Hepatocyte (in vitro differentiated cells): ENCODE results near the gene PNMA6F.
"Not testable (repeated sequence)": the region's sequence is repeated elsewhere in the genome, so short reads cannot be mapped to it uniquely, and the experiment has no call there.

Experiments used
- EZH2 ChIP-seq: fragments of 200-600 bp; sonication (generic); IDR thresholded peaks from 2 replicates; pipeline ENCODE4 v1.6.1; 2016; ENCODE audit warnings: antibody characterized with exemption, mild to moderate bottlenecking, borderline replicate concordance
- EZH2phosphoT487 ChIP-seq: fragments of 200-600 bp; sonication (generic); IDR thresholded peaks from one replicate; pipeline ENCODE4 v1.6.1; 2018; ENCODE audit warnings: antibody characterized with exemption, mild to moderate bottlenecking, low read depth, moderate library complexity; ENCODE audit not compliant: unreplicated experiment, severe bottlenecking
- TF ChIP-seq, protein P1 (sequence below): fragments of 200-600 bp; sonication (generic); IDR thresholded peaks from 2 replicates; pipeline ENCODE4 v1.5.1; 2016; ENCODE audit warnings: antibody characterized with exemption, mild to moderate bottlenecking; ENCODE audit not compliant: poor library complexity

DNA sequence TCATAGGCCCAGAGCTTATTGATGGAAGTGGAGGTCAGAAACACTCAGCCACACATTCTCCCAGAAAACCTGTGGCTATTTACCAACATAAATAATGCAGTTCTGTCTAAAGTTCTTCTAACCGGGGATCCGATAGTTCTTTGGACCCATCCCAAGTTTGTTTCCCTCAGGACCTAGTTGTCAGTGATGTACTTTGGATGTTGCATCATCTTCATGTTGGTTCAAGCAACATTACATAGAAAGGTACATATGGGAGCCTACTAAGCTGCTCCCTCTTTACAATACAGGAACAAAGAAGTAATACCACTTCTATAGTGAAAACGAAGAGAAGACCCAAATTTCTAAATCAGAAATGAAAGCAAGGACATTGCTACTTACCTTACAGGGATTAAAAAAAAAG, 39.8 kb downstream of the PNMA6F start:
- TF ChIP-seq, protein P1, sequence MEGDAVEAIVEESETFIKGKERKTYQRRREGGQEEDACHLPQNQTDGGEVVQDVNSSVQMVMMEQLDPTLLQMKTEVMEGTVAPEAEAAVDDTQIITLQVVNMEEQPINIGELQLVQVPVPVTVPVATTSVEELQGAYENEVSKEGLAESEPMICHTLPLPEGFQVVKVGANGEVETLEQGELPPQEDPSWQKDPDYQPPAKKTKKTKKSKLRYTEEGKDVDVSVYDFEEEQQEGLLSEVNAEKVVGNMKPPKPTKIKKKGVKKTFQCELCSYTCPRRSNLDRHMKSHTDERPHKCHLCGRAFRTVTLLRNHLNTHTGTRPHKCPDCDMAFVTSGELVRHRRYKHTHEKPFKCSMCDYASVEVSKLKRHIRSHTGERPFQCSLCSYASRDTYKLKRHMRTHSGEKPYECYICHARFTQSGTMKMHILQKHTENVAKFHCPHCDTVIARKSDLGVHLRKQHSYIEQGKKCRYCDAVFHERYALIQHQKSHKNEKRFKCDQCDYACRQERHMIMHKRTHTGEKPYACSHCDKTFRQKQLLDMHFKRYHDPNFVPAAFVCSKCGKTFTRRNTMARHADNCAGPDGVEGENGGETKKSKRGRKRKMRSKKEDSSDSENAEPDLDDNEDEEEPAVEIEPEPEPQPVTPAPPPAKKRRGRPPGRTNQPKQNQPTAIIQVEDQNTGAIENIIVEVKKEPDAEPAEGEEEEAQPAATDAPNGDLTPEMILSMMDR, result not testable (repeated sequence)
- TF ChIP-seq EZH2phosphoT487, EZH2: not testable (repeated sequence)
